Measurements from ENCODE around the gene IGFBP3. TPM values are rescaled to one million over a fixed set of nuclear protein-coding genes. Genes with fewer than 3 reads are reported as not detected.
A peak's percentile ranks its signal among the peaks of the same experiment; 100 is the strongest.
"Not testable (repeated sequence)": the region's sequence is repeated elsewhere in the genome, so short reads cannot be mapped to it uniquely, and the experiment has no call there.

IGFBP3 gene
- total and polyA plus RNA-seq, 2 donors (not counting 1 experiment from before 2014, with no cell fraction given) = 8.9 to 227 TPM

DNA sequence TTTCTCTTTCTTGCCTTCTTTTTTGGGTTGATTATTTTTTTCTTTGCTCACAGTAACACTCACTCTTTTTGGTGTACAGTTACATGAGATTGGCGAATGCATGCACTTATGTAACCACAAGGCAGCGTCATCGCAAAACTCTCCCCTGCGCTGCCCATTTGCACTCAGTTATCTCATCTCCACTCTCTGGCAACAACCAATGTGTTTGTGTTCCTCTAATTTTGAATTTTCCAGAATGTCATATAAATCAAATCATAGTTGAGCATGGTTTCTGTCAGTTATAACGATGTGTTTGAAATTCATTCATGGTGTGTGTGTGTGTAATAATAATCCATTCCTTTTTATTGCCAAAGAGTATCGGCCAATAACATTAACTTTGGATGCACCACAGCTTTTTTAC is 23.0 kb upstream of the IGFBP3 start:
- DNase-seq (ENCODE audit: low read depth in 2 of 2) = peak in 1 of 2 donors; percentile 73
- no peak overlapping the region for H3K4me2 ChIP-seq (ENCODE audit: extremely low read depth, insufficient read depth, low read length)
- no peak overlapping the region for H3K9ac ChIP-seq (ENCODE audit: insufficient read depth, low read length)
- no peaks in the 10 kb centered on the region for H3K79me2 ChIP-seq (ENCODE audit: control insufficient read depth, insufficient read depth, low read length)
- H3K27ac ChIP-seq (ENCODE audit: insufficient read depth, low read length) = no peak overlapping the region
- no peaks in the 10 kb centered on the region for H3K27me3 ChIP-seq (ENCODE audit: control insufficient read depth, insufficient read depth, low read length)
- no peaks in the 10 kb centered on the region for H3K4me1 ChIP-seq (ENCODE audit: control insufficient read depth, extremely low read depth, insufficient read depth, low read length)
- H3K9me3 ChIP-seq (ENCODE audit: control insufficient read depth, insufficient read depth, low read depth, low read length) = no peaks in the 10 kb centered on the region
- no peak for TF ChIP-seq EZH2 (IDR thresholded peaks at IDR 0.05; ENCODE audit: low read length, missing control alignments)
- TF ChIP-seq, protein P1, sequence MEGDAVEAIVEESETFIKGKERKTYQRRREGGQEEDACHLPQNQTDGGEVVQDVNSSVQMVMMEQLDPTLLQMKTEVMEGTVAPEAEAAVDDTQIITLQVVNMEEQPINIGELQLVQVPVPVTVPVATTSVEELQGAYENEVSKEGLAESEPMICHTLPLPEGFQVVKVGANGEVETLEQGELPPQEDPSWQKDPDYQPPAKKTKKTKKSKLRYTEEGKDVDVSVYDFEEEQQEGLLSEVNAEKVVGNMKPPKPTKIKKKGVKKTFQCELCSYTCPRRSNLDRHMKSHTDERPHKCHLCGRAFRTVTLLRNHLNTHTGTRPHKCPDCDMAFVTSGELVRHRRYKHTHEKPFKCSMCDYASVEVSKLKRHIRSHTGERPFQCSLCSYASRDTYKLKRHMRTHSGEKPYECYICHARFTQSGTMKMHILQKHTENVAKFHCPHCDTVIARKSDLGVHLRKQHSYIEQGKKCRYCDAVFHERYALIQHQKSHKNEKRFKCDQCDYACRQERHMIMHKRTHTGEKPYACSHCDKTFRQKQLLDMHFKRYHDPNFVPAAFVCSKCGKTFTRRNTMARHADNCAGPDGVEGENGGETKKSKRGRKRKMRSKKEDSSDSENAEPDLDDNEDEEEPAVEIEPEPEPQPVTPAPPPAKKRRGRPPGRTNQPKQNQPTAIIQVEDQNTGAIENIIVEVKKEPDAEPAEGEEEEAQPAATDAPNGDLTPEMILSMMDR (conservative IDR thresholded peaks at IDR 0.05 in 1 of 2, IDR thresholded peaks at IDR 0.05 in 1 of 2; ENCODE audit: low read depth in 1 of 2, low read length in 2 of 2) = peak in 1 of 2 donors; percentile 1
- H4K20me1 ChIP-seq (ENCODE audit: control insufficient read depth, extremely low read depth, insufficient read depth, low read length) = no peaks in the 10 kb centered on the region
- no peaks in the 10 kb centered on the region for H3K36me3 ChIP-seq (ENCODE audit: control insufficient read depth, insufficient read depth, low read length)
- no peak overlapping the region for H2AFZ ChIP-seq (ENCODE audit: low read length)
- H3K4me3 ChIP-seq (replicated peaks in 1 of 4; ENCODE audit: control extremely low read depth in 1 of 4, insufficient read depth in 1 of 4, low read depth in 3 of 4, low read length in 4 of 4) = no peak overlapping the region

DNA sequence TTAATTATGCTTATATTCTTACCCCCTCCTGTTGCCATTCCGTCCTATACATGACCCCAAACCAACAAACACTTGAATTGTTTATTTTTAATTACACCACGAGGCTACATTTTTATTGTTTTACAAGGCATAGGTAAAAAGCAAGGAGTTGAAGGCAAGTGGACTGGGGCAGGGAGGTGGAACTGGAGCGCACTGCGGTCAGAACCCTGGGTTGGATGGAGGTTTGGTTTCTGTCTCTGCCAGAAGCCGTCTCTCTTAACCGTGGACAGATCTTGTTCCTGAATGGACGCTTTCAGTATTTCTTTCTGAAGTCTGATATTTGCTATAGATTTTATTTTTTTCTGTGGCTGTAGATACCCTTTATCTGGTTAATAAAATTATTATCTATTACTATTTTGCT is 19.9 kb upstream of the IGFBP3 start:
- Histone ChIP-seq H3K36me3 (ENCODE audit: control insufficient read depth, insufficient read depth, low read length) (no peaks in the 10 kb centered on the region), H3K4me2 (ENCODE audit: extremely low read depth, insufficient read depth, low read length) (no peak overlapping the region), H3K4me3 (replicated peaks in 1 of 4; ENCODE audit: control extremely low read depth in 1 of 4, insufficient read depth in 1 of 4, low read depth in 3 of 4, low read length in 4 of 4) (no peak overlapping the region), H4K20me1 (ENCODE audit: control insufficient read depth, extremely low read depth, insufficient read depth, low read length) (no peaks in the 10 kb centered on the region), H3K79me2 (ENCODE audit: control insufficient read depth, insufficient read depth, low read length) (no peaks in the 10 kb centered on the region), H3K9ac (ENCODE audit: insufficient read depth, low read length) (no peak overlapping the region), H2AFZ (ENCODE audit: low read length) (no peak overlapping the region), H3K27ac (ENCODE audit: insufficient read depth, low read length) (no peak overlapping the region), H3K27me3 (ENCODE audit: control insufficient read depth, insufficient read depth, low read length) (no peaks in the 10 kb centered on the region), H3K4me1 (ENCODE audit: control insufficient read depth, extremely low read depth, insufficient read depth, low read length) (no peaks in the 10 kb centered on the region), H3K9me3 (ENCODE audit: control insufficient read depth, insufficient read depth, low read depth, low read length) (no peaks in the 10 kb centered on the region)
- no peak for DNase-seq (ENCODE audit: low read depth in 2 of 2)
- TF ChIP-seq EZH2 (IDR thresholded peaks at IDR 0.05; ENCODE audit: low read length, missing control alignments) = no peak
- TF ChIP-seq, protein P1 (conservative IDR thresholded peaks at IDR 0.05 in 1 of 2, IDR thresholded peaks at IDR 0.05 in 1 of 2; ENCODE audit: low read depth in 1 of 2, low read length in 2 of 2) = no peak

DNA sequence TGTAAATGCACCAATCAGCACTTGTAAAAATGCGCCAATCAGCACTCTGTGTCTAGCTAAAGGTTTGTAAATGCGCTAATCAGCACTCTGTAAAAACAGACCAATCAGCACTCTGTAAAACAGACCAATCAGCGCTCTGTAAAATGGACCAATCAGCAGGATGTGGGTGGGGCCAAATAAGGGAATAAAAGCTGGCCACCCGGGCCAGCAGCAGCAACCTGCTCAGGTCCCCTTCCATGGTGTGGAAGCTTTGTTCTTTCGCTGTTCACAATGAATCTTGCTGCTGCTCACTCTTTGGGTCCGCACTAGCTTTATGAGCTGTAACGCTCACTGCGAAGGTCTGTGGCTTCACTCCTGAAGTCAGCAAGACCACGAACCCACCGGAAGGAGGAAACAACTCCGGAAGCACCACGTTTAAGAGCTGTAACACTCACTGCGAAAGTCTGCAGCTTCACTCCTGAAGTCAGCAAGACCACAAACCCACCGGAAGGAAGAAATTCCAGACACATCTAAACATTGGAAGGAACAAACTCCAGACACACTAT is 19.2 kb upstream of the IGFBP3 start:
- not testable (repeated sequence) for H3K9ac ChIP-seq (ENCODE audit: insufficient read depth, low read length); H3K79me2 ChIP-seq (ENCODE audit: control insufficient read depth, insufficient read depth, low read length); DNase-seq (ENCODE audit: low read depth in 2 of 2); H3K27ac ChIP-seq (ENCODE audit: insufficient read depth, low read length); H3K4me2 ChIP-seq (ENCODE audit: extremely low read depth, insufficient read depth, low read length); H3K27me3 ChIP-seq (ENCODE audit: control insufficient read depth, insufficient read depth, low read length); H2AFZ ChIP-seq (ENCODE audit: low read length); H3K4me1 ChIP-seq (ENCODE audit: control insufficient read depth, extremely low read depth, insufficient read depth, low read length); H4K20me1 ChIP-seq (ENCODE audit: control insufficient read depth, extremely low read depth, insufficient read depth, low read length); H3K36me3 ChIP-seq (ENCODE audit: control insufficient read depth, insufficient read depth, low read length); H3K4me3 ChIP-seq (replicated peaks in 1 of 4; ENCODE audit: control extremely low read depth in 1 of 4, insufficient read depth in 1 of 4, low read depth in 3 of 4, low read length in 4 of 4); H3K9me3 ChIP-seq (ENCODE audit: control insufficient read depth, insufficient read depth, low read depth, low read length)
